GM12878 (cell line): ENCODE results near the gene RAC3. TPM values are rescaled to one million over a fixed set of nuclear protein-coding genes. Genes with fewer than 3 reads are reported as not detected.

Experiments used
- ATAC-seq: fragments of 200-7000 bp; cut with Tn5 transposase; 3 replicates; pipeline ENCODE4 v1.9.1; 2020; ENCODE audit warnings: mild to moderate bottlenecking, moderate library complexity
- BruUV-seq: library from RNA; stranded (reverse); fragments of 400-500 nt; replicated peaks from 2 replicates; lab custom pipeline; 2021; lab: Mats Ljungman, UMichigan
- CTCF ChIA-PET: fragments of 300-600 bp; sonication (Branson Sonifier 250); formaldehyde crosslinking; extraction: SDS; loops from one replicate; lab custom pipeline; 2021; ENCODE audit warnings: inconsistent platforms; lab: Yijun Ruan, JAX
- POLR2A ChIA-PET: fragments of 350-600 bp; formaldehyde crosslinking; extraction: SDS; loops from one replicate; lab custom pipeline; 2021; ENCODE audit warnings: inconsistent platforms; lab: Charles Lee
- RAD21 ChIA-PET: fragments of 300-600 bp; sonication (Branson Sonifier 250); formaldehyde crosslinking; loops from one replicate; lab custom pipeline; 2023; ENCODE audit warnings: antibody characterized with exemption; ENCODE audit not compliant: unreplicated experiment; lab: Charles Lee
- SMC1A ChIA-PET: fragments of 300-600 bp; sonication (Branson Sonifier 250); formaldehyde crosslinking; loops from one replicate; lab custom pipeline; 2023; ENCODE audit not compliant: unreplicated experiment, uncharacterized antibody; lab: Charles Lee
- DNase-seq: peaks from one replicate; pipeline ENCODE4 v3.0.0-alpha.2; 2011; ENCODE audit warnings: low read depth, low spot score
- FAIRE-seq: peaks from 3 replicates; lab custom pipeline; 2011; peaks lifted over from hg19 to GRCh38; lab: Jason Lieb, UNC
- H2AFZ ChIP-seq: 2 replicates; pipeline ENCODE4 v1.6.0; 2011; ENCODE audit warnings: low read depth, low read length, control low read depth; ENCODE audit not compliant: control insufficient read depth
- H3K27ac ChIP-seq: 2 replicates; pipeline ENCODE4 v1.5.1; 2011; ENCODE audit warnings: control low read depth; ENCODE audit not compliant: control insufficient read depth, insufficient read depth
- H3K27me3 ChIP-seq, 2 experiments: replicated peaks in 1 of 2; 2 replicates each; pipeline versions ENCODE4 v1.6.0 to v1.6.1; 2011; ENCODE audit warnings: low read length in 1 of 2; ENCODE audit not compliant: control insufficient read depth in 2 of 2, insufficient read depth in 2 of 2
- H3K36me3 ChIP-seq, 2 experiments: 2 replicates each; pipeline ENCODE4 v1.5.1; 2011; ENCODE audit warnings: low read length in 1 of 2; ENCODE audit not compliant: control insufficient read depth in 2 of 2, insufficient read depth in 2 of 2
- H3K4me1 ChIP-seq: 2 replicates; pipeline ENCODE4 v1.6.1; 2011; ENCODE audit warnings: mild to moderate bottlenecking, low read length, moderate library complexity, mixed read lengths; ENCODE audit not compliant: control insufficient read depth, insufficient read depth
- H3K4me2 ChIP-seq: 2 replicates; pipeline ENCODE4 v1.6.0; 2011; ENCODE audit warnings: control low read depth; ENCODE audit not compliant: control insufficient read depth, insufficient read depth
- H3K4me3 ChIP-seq: fragments of 200-600 bp; sonication (generic); 2 replicates; pipeline ENCODE4 v1.5.1; 2016
- H3K79me2 ChIP-seq: 2 replicates; pipeline ENCODE4 v1.6.0; 2011; ENCODE audit warnings: low read length; ENCODE audit not compliant: control insufficient read depth, insufficient read depth
- H3K9ac ChIP-seq: 2 replicates; pipeline ENCODE4 v1.8.0; 2011; ENCODE audit warnings: low read length, control low read depth, mixed read lengths; ENCODE audit not compliant: control insufficient read depth, insufficient read depth
- H3K9me3 ChIP-seq: replicated peaks from 3 replicates; pipeline ENCODE4 v1.5.1; 2011; ENCODE audit warnings: mild to moderate bottlenecking, low read length; ENCODE audit not compliant: control insufficient read depth, insufficient read depth
- H4K20me1 ChIP-seq: 2 replicates; pipeline ENCODE4 v1.6.0; 2011; ENCODE audit not compliant: control insufficient read depth, insufficient read depth
- KAT2A ChIP-seq: conservative IDR thresholded peaks from 2 replicates; pipeline ENCODE4 v1.6.1; 2011; ENCODE audit warnings: low read depth, low read length; ENCODE audit not compliant: control insufficient read depth
- NR2C2 ChIP-seq: IDR thresholded peaks from 2 replicates; pipeline ENCODE4 v1.6.1; 2011; ENCODE audit warnings: borderline replicate concordance, low read depth; ENCODE audit not compliant: control insufficient read depth, insufficient read length
- NRF1 ChIP-seq: conservative IDR thresholded peaks from 2 replicates; pipeline ENCODE4 v1.6.1; 2011; ENCODE audit warnings: mild to moderate bottlenecking, low read depth, low read length, improper control_type of control experiment
- SMC3 ChIP-seq: IDR thresholded peaks from 2 replicates; pipeline ENCODE4 v1.6.1; 2011; ENCODE audit warnings: low read length, improper control_type of control experiment, borderline replicate concordance
- SPI1 ChIP-seq: IDR thresholded peaks from 2 replicates; pipeline ENCODE4 v1.6.1; 2011; ENCODE audit warnings: low read depth, mild to moderate bottlenecking, low read length, moderate library complexity, borderline replicate concordance; ENCODE audit not compliant: insufficient read depth
- whole genome bisulfite sequencing: methylation state at CpG from one replicate; pipeline ENCODE4 v1.1.6; 2016; ENCODE audit warnings: low lambda C conversion rate; ENCODE audit not compliant: insufficient replicate concordance, insufficient coverage; ENCODE audit errors: missing lambda C conversion rate; 5-methylcytosine and 5-hydroxymethylcytosine counted together
- in situ Hi-C: fragments of 300-500 bp; cut with MboI; formaldehyde crosslinking; loops from 9 replicates; pipeline ENCODE4 v1.14.3; 2018; ENCODE audit warnings: mixed read lengths
- intact Hi-C: fragments of 100-400 bp; cut with micrococcal nuclease; formaldehyde crosslinking; loops from one replicate; pipeline ENCODE4 v1.14.2; 2022; ENCODE audit not compliant: unreplicated experiment
- polyA plus RNA-seq, 11 experiments: library from polyadenylated mRNA; depleted of rRNA in 4 of 11; unstranded in 6 of 11; stranded (reverse) in 5 of 11; fragments of >200 nt; fragmentation: Nextera tagmentation in 4 of 11; fragmentation: Illumina TruSeq in 1 of 11; extraction: Ambion mirVana in 4 of 11; extraction: Trizol in 1 of 11; gene quantifications; 1 replicate in 1 of 11; 2 replicates in 10 of 11; pipeline versions ENCODE4 v1.2.1 to v1.2.3, GENCODE V29; 2011 to 2016; ENCODE audit warnings: inconsistent platforms in 2 of 11, missing spikeins in 2 of 11, low read depth in 1 of 11
- total RNA-seq, 4 experiments: library from RNA; depleted of rRNA in 3 of 4; stranded (reverse); fragments of >200 nt in 3 of 4; fragmentation: Illumina TruSeq in 1 of 4; extraction: Trizol in 1 of 4; gene quantifications; 2 replicates each; pipeline versions ENCODE4 v1.2.1 to v1.2.3, GENCODE V29; 2013 to 2021
- TF ChIP-seq, protein P1 (sequence below): fragments of 450-650 bp; IDR thresholded peaks from 2 replicates; pipeline ENCODE4 v1.6.1; 2017; ENCODE audit warnings: low read depth, mild to moderate bottlenecking, moderate library complexity
- TF ChIP-seq, protein P2 (sequence below): fragments of 450-650 bp; IDR thresholded peaks from 2 replicates; pipeline ENCODE4 v1.6.1; 2018; ENCODE audit warnings: borderline replicate concordance, mild to moderate bottlenecking; ENCODE audit not compliant: partially characterized antibody

The RAC3 gene
- total and polyA plus RNA-seq, 10 of the 15 experiments (the other 5 are each of a cell fraction or from before 2014, with no cell fraction given), result 0.11 to 32.9 (median 6.7) TPM

DNA sequence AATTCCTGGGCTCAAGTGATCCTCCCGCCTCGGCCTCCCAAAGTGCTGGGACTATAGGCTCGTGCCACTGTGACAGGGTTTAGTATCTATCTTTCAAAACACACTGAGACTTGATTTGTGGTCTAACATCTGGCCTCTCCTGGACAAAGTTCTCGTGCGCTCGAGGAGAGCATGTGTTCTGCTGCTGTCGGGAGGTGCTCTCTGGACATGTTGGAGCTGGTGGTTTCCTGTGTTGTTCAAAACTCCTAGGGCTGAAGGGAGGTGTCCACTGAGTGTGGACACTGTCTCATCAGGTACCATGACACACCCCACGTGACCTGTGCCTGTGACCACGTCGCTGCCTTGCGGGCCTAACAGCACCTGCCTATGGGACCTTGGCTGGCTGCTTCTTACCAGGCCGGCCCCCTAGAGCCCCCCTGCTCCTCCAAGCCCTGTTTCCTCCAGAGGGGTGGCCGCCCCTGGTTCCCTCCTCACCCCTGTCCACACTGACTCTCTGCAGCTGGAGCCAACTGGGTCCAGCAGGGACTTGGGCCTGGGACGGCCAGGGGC lies 14.5 kb downstream of the RAC3 start:
- ChIA-PET CTCF (no interaction called here), POLR2A (no interaction called here), SMC1A (no interaction called here), RAD21 (no interaction called here)
- intact Hi-C loops (no loop called here), in situ Hi-C loops (no loop called here)
- no peaks in the 10 kb centered on the region for H3K79me2 ChIP-seq
- no peaks in the 10 kb centered on the region for H3K36me3 ChIP-seq
- H3K4me1 ChIP-seq, result no peaks in the 10 kb centered on the region
- no peak for DNase-seq
- WGBS, result 74% methylated on average over 14 of the region's 14 CpGs
- ATAC-seq, result no peak
- no peaks in the 10 kb centered on the region for H3K27me3 ChIP-seq
- H4K20me1 ChIP-seq, result no peaks in the 10 kb centered on the region
- no peak for TF ChIP-seq SPI1
- TF ChIP-seq NR2C2, result no peak
- TF ChIP-seq, protein P1, sequence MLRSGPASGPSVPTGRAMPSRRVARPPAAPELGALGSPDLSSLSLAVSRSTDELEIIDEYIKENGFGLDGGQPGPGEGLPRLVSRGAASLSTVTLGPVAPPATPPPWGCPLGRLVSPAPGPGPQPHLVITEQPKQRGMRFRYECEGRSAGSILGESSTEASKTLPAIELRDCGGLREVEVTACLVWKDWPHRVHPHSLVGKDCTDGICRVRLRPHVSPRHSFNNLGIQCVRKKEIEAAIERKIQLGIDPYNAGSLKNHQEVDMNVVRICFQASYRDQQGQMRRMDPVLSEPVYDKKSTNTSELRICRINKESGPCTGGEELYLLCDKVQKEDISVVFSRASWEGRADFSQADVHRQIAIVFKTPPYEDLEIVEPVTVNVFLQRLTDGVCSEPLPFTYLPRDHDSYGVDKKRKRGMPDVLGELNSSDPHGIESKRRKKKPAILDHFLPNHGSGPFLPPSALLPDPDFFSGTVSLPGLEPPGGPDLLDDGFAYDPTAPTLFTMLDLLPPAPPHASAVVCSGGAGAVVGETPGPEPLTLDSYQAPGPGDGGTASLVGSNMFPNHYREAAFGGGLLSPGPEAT, result no peak
- no peak for TF ChIP-seq KAT2A
- TF ChIP-seq, protein P2, sequence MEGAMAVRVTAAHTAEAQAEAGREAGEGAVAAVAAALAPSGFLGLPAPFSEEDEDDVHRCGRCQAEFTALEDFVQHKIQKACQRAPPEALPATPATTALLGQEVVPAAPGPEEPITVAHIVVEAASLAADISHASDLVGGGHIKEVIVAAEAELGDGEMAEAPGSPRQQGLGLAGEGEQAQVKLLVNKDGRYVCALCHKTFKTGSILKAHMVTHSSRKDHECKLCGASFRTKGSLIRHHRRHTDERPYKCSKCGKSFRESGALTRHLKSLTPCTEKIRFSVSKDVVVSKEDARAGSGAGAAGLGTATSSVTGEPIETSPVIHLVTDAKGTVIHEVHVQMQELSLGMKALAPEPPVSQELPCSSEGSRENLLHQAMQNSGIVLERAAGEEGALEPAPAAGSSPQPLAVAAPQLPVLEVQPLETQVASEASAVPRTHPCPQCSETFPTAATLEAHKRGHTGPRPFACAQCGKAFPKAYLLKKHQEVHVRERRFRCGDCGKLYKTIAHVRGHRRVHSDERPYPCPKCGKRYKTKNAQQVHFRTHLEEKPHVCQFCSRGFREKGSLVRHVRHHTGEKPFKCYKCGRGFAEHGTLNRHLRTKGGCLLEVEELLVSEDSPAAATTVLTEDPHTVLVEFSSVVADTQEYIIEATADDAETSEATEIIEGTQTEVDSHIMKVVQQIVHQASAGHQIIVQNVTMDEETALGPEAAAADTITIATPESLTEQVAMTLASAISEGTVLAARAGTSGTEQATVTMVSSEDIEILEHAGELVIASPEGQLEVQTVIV, result no peak
- no peak for TF ChIP-seq SMC3
- no peak for TF ChIP-seq NRF1
- H2AFZ ChIP-seq, result no peak overlapping the region
- no peak overlapping the region for H3K4me2 ChIP-seq
- H3K27ac ChIP-seq, result no peak overlapping the region
- no TSS peak for BruUV-seq
- no peak overlapping the region for H3K4me3 ChIP-seq
- no peak overlapping the region for H3K9ac ChIP-seq
- H3K9me3 ChIP-seq, result no peaks in the 10 kb centered on the region
- FAIRE-seq, result no peak
